Large intestine (tissue), 3 donors: Measurements from ENCODE around the gene HS6ST2. TPM values are rescaled to one million over a fixed set of nuclear protein-coding genes. Genes with fewer than 3 reads are reported as not detected.

Experiments
- DNase-seq, 2 donors: peaks; one replicate each; pipeline versions ENCODE4 v3.0.0 to v3.0.0-alpha.2; 2013
- H3K27ac ChIP-seq: one replicate; pipeline ENCODE4 v1.5.1; 2013; ENCODE audit warnings: low read length
- H3K27me3 ChIP-seq: 2 replicates; pipeline ENCODE4 v1.6.1; 2013; ENCODE audit warnings: low read length; ENCODE audit not compliant: control insufficient read depth, insufficient read depth
- H3K36me3 ChIP-seq: 2 replicates; pipeline ENCODE4 v1.6.1; 2013; ENCODE audit warnings: low read length; ENCODE audit not compliant: control insufficient read depth, insufficient read depth
- H3K4me1 ChIP-seq: one replicate; pipeline ENCODE4 v1.6.1; 2013; ENCODE audit warnings: low read length; ENCODE audit not compliant: control insufficient read depth, insufficient read depth
- H3K4me3 ChIP-seq: one replicate; pipeline ENCODE4 v1.5.1; 2013; ENCODE audit warnings: low read length
- H3K9me3 ChIP-seq: one replicate; pipeline ENCODE4 v1.6.1; 2013; ENCODE audit warnings: mild to moderate bottlenecking, low read depth, low read length, moderate library complexity; ENCODE audit not compliant: control insufficient read depth
- WGBS: methylation state at CpG from one replicate; pipeline ENCODE4 v1.1.5; 2013; ENCODE audit warnings: low lambda C conversion rate; ENCODE audit not compliant: insufficient coverage; 5-methylcytosine and 5-hydroxymethylcytosine counted together
- polyA plus RNA-seq: library from polyadenylated mRNA; unstranded; fragments of 120-200 nt; gene quantifications from one replicate; pipeline ENCODE4 v1.2.1, GENCODE V29; 2013

The HS6ST2 gene
- polyA plus RNA-seq, 1 donor = 0.97 TPM

- Histone ChIP-seq H3K4me1 (no peaks in the 10 kb centered on the region), H3K4me3 (no peak overlapping the region), H3K36me3 (no peaks in the 10 kb centered on the region), H3K9me3 (no peaks in the 10 kb centered on the region), H3K27ac (no peak overlapping the region), H3K27me3 (no peaks in the 10 kb centered on the region)
- no peak for DNase-seq
- WGBS = no CpG with 5 or more reads among the region's 1 CpG
Observed at GRCh38 chrX:132766452-132766851, 192.0 kb downstream of the HS6ST2 start.

GRCh38 chrX:132763528-132763927, 194.9 kb downstream of the HS6ST2 start:
- no CpG with 5 or more reads among the region's 3 CpGs for WGBS
- H3K27ac ChIP-seq = no peak overlapping the region

DNA sequence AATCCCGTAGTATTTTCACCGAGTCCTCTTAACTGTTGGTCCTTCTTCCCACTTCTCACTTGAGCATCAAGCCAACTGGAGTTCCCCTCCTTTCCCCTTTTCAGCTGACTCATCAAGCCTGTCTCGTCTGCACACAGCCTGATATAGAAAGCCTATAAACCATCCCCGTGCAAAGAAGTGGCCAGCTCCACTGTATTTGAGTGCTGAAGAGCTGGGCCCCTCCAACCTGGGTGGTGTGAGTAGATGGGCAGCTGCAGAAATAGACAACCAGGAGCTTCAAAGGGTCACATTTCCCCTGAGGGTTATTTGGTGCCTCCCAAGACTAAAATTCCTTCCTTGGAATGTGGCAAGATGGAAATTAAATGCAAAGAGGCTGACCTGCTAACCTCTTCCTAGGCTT, 199.7 kb downstream of the HS6ST2 start:
- no peak for DNase-seq
- Histone ChIP-seq H3K27me3 (no peaks in the 10 kb centered on the region), H3K27ac (no peak overlapping the region), H3K36me3 (no peaks in the 10 kb centered on the region), H3K4me1 (no peaks in the 10 kb centered on the region), H3K4me3 (no peak overlapping the region), H3K9me3 (no peaks in the 10 kb centered on the region)
- no CpG with 5 or more reads among the region's 4 CpGs for WGBS

More at GRCh38 chrX:132763528-132763927, 194.9 kb downstream of the HS6ST2 start:
- Histone ChIP-seq H3K36me3 (no peaks in the 10 kb centered on the region), H3K4me1 (no peaks in the 10 kb centered on the region), H3K27me3 (no peaks in the 10 kb centered on the region), H3K9me3 (no peaks in the 10 kb centered on the region), H3K4me3 (no peak overlapping the region)
- no peak for DNase-seq

GRCh38 chrX:132757066-132757623, 201.3 kb downstream of the HS6ST2 start:
- no peak overlapping the region for H3K4me3 ChIP-seq
- no peaks in the 10 kb centered on the region for H3K36me3 ChIP-seq
- H3K9me3 ChIP-seq = no peaks in the 10 kb centered on the region
- no peaks in the 10 kb centered on the region for H3K4me1 ChIP-seq
- DNase-seq = no peak
- no CpG with 5 or more reads among the region's 3 CpGs for WGBS
- no peak overlapping the region for H3K27ac ChIP-seq
- H3K27me3 ChIP-seq = no peaks in the 10 kb centered on the region

DNA sequence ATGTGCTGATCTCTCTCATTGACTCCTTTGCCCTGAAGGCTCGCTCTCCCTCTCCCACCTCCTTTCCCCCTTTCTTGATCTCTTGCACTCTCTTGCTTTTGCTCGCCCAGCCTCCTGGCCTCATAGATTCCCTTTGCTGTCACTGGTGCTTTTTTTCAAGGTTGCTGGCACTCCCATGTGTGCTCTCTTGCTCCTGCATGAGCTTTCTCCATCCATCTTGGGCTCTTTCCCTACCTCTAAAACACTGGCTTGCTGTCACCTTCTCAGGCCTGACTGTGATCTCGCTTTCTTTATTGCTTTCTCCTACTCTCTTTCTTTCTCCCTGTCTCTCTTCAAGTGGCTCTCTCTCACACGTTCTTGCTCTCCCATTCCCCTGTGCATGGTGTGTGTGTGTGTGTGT, 202.0 kb downstream of the HS6ST2 start:
- DNase-seq = no peak
- Histone ChIP-seq H3K9me3 (no peaks in the 10 kb centered on the region), H3K4me1 (no peaks in the 10 kb centered on the region), H3K36me3 (no peaks in the 10 kb centered on the region), H3K27me3 (no peaks in the 10 kb centered on the region), H3K27ac (no peak overlapping the region), H3K4me3 (no peak overlapping the region)
- 100% methylated on average over 1 of the region's 4 CpGs for WGBS

- Histone ChIP-seq H3K4me3 (no peak overlapping the region), H3K36me3 (no peaks in the 10 kb centered on the region), H3K9me3 (no peaks in the 10 kb centered on the region), H3K27ac (no peak overlapping the region), H3K27me3 (no peaks in the 10 kb centered on the region), H3K4me1 (no peaks in the 10 kb centered on the region)
- WGBS = no CpG with 5 or more reads among the region's 3 CpGs
- DNase-seq = no peak
Observed at GRCh38 chrX:132751063-132751690, 207.3 kb downstream of the HS6ST2 start.

GRCh38 chrX:132750331-132751062, 207.9 kb downstream of the HS6ST2 start:
- no peaks in the 10 kb centered on the region for H3K27me3 ChIP-seq

DNA sequence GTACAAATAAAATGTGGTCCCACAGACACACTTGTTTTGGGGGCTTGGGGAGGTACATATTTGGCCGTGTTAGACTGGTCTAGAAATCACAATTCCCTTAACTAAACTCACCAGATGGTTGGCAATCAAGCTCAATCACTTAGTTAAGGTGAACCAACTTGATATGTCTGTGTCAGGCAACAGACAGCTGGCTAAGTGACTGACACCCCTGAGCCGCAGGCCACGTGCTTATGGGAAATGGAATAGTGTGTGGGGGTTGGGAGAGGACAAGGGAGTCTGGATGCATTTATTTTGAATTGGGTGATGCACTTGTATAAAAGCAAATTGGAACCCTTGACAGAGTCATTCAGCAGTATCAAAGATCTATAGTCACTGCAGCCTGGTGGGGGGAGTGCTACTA, 209.0 kb downstream of the HS6ST2 start:
- H3K9me3 ChIP-seq = no peaks in the 10 kb centered on the region
- no peaks in the 10 kb centered on the region for H3K4me1 ChIP-seq
- no peak overlapping the region for H3K4me3 ChIP-seq
- no peaks in the 10 kb centered on the region for H3K36me3 ChIP-seq
- no peaks in the 10 kb centered on the region for H3K27me3 ChIP-seq
- H3K27ac ChIP-seq = no peak overlapping the region
- no peak for DNase-seq
- WGBS = no CpG with 5 or more reads among the region's 3 CpGs

More at GRCh38 chrX:132750331-132751062, 207.9 kb downstream of the HS6ST2 start:
- no CpG with 5 or more reads among the region's 6 CpGs for WGBS
- H3K9me3 ChIP-seq = no peaks in the 10 kb centered on the region
- no peaks in the 10 kb centered on the region for H3K36me3 ChIP-seq
- no peak overlapping the region for H3K27ac ChIP-seq
- no peak overlapping the region for H3K4me3 ChIP-seq
- no peak for DNase-seq
- no peaks in the 10 kb centered on the region for H3K4me1 ChIP-seq

DNA sequence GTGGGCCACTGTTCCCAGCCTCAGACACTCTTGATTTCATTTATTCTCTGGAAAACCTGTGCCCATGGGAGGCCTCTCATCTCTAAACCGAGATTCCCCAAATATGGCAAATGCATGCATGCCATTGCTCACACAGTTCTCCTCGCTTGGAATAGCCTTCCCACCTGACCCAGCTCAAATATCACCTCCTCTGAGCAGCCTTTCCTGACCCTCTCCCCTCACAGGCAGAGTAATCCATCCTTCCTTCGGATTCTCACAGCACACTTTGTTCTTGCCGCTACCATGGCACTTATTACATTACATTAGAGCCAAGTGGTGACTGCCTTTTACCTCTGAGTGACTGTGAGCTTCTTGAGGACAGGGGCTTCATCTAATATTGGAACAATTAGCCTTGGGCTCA, 209.5 kb downstream of the HS6ST2 start:
- Histone ChIP-seq H3K27me3 (no peaks in the 10 kb centered on the region), H3K9me3 (no peaks in the 10 kb centered on the region), H3K27ac (no peak overlapping the region), H3K36me3 (no peaks in the 10 kb centered on the region), H3K4me3 (no peak overlapping the region), H3K4me1 (no peaks in the 10 kb centered on the region)
- DNase-seq = no peak
- no CpG with 5 or more reads among the region's 4 CpGs for WGBS

DNA sequence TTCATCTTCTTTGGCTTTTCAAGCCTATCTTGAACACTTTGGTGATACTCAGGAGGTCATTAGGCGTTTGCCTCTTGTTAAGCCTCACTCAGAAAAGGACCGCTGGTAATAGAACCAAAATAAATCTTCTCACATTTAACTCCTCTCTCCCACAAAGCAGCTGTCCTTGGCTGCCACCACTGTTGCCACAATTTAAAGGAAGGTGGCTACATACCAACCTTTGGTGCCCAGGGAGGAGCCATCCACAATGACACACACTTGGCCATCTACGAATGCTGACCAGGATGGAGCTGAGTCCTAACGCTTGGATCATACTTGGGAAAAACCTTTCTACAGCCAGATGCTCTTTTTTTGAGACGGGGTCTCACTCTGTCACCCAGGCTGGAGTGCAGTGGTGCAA, 210.2 kb downstream of the HS6ST2 start:
- H3K36me3 ChIP-seq = no peaks in the 10 kb centered on the region
- no peaks in the 10 kb centered on the region for H3K4me1 ChIP-seq
- no peaks in the 10 kb centered on the region for H3K27me3 ChIP-seq
- H3K4me3 ChIP-seq = no peak overlapping the region
- DNase-seq = no peak
- no CpG with 5 or more reads among the region's 5 CpGs for WGBS
- H3K9me3 ChIP-seq = no peaks in the 10 kb centered on the region
- H3K27ac ChIP-seq = no peak overlapping the region
